ENCODE data around the gene ZDBF2.
"Not testable (repeated sequence)": the region's sequence is repeated elsewhere in the genome, so short reads cannot be mapped to it uniquely, and the experiment has no call there.

Gene ZDBF2

GRCh38 chr2:206324869-206325268 is 50.4 kb downstream of the ZDBF2 start:
- DNase-seq = no peak

- no peak for DNase-seq
Measured at GRCh38 chr2:206328974-206329373, 54.5 kb downstream of the ZDBF2 start.

GRCh38 chr2:206336861-206337260 is 62.4 kb downstream of the ZDBF2 start:
- no peak for DNase-seq

GRCh38 chr2:206337956-206338355 is 63.5 kb downstream of the ZDBF2 start:
- DNase-seq = no peak

GRCh38 chr2:206341396-206341795 is 66.9 kb downstream of the ZDBF2 start:
- DNase-seq = no peak

- DNase-seq = no peak
Measured at GRCh38 chr2:206343144-206343543, 68.7 kb downstream of the ZDBF2 start.

GRCh38 chr2:206343816-206344215 is 69.4 kb downstream of the ZDBF2 start:
- DNase-seq = no peak

- DNase-seq = no peak
Measured at GRCh38 chr2:206345606-206346005, 71.1 kb downstream of the ZDBF2 start.

GRCh38 chr2:206349375-206349774 is 74.9 kb downstream of the ZDBF2 start:
- no peak for DNase-seq

- DNase-seq = no peak
Measured at GRCh38 chr2:206352571-206352970, 78.1 kb downstream of the ZDBF2 start.

- DNase-seq = no peak
Measured at GRCh38 chr2:206353685-206354084, 79.2 kb downstream of the ZDBF2 start.

GRCh38 chr2:206354129-206354528 is 79.7 kb downstream of the ZDBF2 start:
- DNase-seq = no peak

GRCh38 chr2:206356840-206357239 is 82.4 kb downstream of the ZDBF2 start:
- DNase-seq = not testable (repeated sequence)

- not testable (repeated sequence) for DNase-seq
Measured at GRCh38 chr2:206360840-206361239, 86.4 kb downstream of the ZDBF2 start.

- no peak for DNase-seq
Measured at GRCh38 chr2:206361407-206362045, 87.1 kb downstream of the ZDBF2 start.
